Activated T-cell treated with anti-CD3 and anti-CD28 coated beads, Interleukin-2, amount 50 U/mL, for 72 hours (primary cell): ENCODE measurements around the gene PIK3R5. TPM values are rescaled to one million over a fixed set of nuclear protein-coding genes. Genes with fewer than 3 reads are reported as not detected.
"Not testable (repeated sequence)": the region's sequence is repeated elsewhere in the genome, so short reads cannot be mapped to it uniquely, and the experiment has no call there.

ENCODE experiments used
- ATAC-seq, 2 donors: fragments of 150-1000 bp; cut with Tn5 transposase; replicated peaks in 1 of 2; 2 replicates each; pipeline ENCODE4 v1.10.0; 2021; ENCODE audit warnings: moderate library complexity in 2 of 2, mild to moderate bottlenecking in 1 of 2
- DNase-seq, 2 donors: peaks; one replicate each; pipeline ENCODE4 v3.0.0; 2021 to 2022; ENCODE audit warnings: mixed read lengths in 1 of 2
- H3K27ac Mint-ChIP-seq: one replicate; pipeline ENCODE4 v1.8.0; 2022; ENCODE audit warnings: mild to moderate bottlenecking, moderate library complexity, mixed read lengths
- H3K27me3 Mint-ChIP-seq: one replicate; pipeline ENCODE4 v1.8.0; 2022; ENCODE audit warnings: low read depth, mixed read lengths
- H3K36me3 Mint-ChIP-seq, 2 donors: one replicate each; pipeline ENCODE4 v1.8.0; 2022; ENCODE audit warnings: mixed read lengths in 2 of 2, mild to moderate bottlenecking in 1 of 2; ENCODE audit not compliant: insufficient read depth in 2 of 2
- H3K4me1 Mint-ChIP-seq: one replicate; pipeline ENCODE4 v1.8.0; 2022; ENCODE audit warnings: low read depth, mixed read lengths
- H3K4me3 Mint-ChIP-seq, 2 donors: one replicate each; pipeline ENCODE4 v1.8.0; 2022; ENCODE audit warnings: mild to moderate bottlenecking in 2 of 2, mixed read lengths in 2 of 2, moderate library complexity in 2 of 2
- H3K9me3 Mint-ChIP-seq, 2 donors: one replicate each; pipeline ENCODE4 v1.8.0; 2022; ENCODE audit warnings: mixed read lengths in 2 of 2
- total RNA-seq, 2 donors: library from RNA; stranded (reverse); gene quantifications; one replicate each; pipeline ENCODE4 v1.2.3, GENCODE V29; 2022

Gene PIK3R5
- total RNA-seq, 2 donors from 2014 or later = 43.0 to 45.4 TPM

GRCh38 chr17:8894202-8894671, 71.3 kb downstream of the PIK3R5 start:
- Mint-ChIP-seq H3K27ac (no peak overlapping the region), H3K27me3 (no peaks in the 10 kb centered on the region), H3K36me3 (peaks cover 12 to 21% of the 10 kb centered on the region in 2 donors), H3K4me1 (peaks cover 61% of the 10 kb centered on the region), H3K9me3 (no peaks in the 10 kb centered on the region), H3K4me3 (no peak overlapping the region)
- DNase-seq (no peak), ATAC-seq (no peak)

GRCh38 chr17:8893621-8894201, 71.8 kb downstream of the PIK3R5 start:
- Mint-ChIP-seq H3K36me3 (peaks cover 12 to 21% of the 10 kb centered on the region in 2 donors), H3K9me3 (no peaks in the 10 kb centered on the region), H3K4me1 (peaks cover 56% of the 10 kb centered on the region), H3K27me3 (no peaks in the 10 kb centered on the region), H3K4me3 (no peak overlapping the region), H3K27ac (no peak overlapping the region)
- no peak for DNase-seq
- ATAC-seq = no peak

DNA sequence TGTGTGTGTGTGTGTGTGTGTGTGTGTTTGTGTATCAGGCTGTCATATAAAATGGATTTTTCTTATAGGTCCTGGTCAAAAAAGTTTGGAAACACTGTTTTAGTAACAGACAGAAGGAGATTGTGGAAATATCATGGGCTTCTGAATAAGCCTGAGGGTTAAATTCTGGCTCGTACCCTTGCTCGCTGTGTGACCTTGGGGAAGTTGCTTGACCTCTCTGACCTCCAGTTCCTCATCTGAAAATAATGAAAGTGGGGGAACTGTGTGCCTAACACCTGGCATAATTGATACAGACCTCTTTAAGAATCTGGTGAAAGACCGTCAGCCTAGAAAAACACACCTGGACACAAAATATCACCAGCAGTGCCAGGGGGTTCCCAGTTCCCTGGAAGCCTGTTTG, 72.4 kb downstream of the PIK3R5 start:
- Mint-ChIP-seq H3K27me3 (no peaks in the 10 kb centered on the region), H3K27ac (no peak overlapping the region)

GRCh38 chr17:8892338-8892690, 73.2 kb downstream of the PIK3R5 start:
- ATAC-seq (peak; percentile 52 to 82), DNase-seq (no peak)
- H3K27me3 Mint-ChIP-seq = no peaks in the 10 kb centered on the region
- H3K4me3 Mint-ChIP-seq = peak overlapping the region in 1 of 2 donors; percentile 21
- peak overlapping the region; percentile 30 for H3K27ac Mint-ChIP-seq
- peaks cover 7 to 17% of the 10 kb centered on the region in 2 donors for H3K36me3 Mint-ChIP-seq
- peaks cover 42% of the 10 kb centered on the region for H3K4me1 Mint-ChIP-seq
- no peaks in the 10 kb centered on the region for H3K9me3 Mint-ChIP-seq

More for the DNA sequence above, 72.4 kb downstream of the PIK3R5 start:
- peaks cover 12 to 20% of the 10 kb centered on the region in 2 donors for H3K36me3 Mint-ChIP-seq
- H3K4me1 Mint-ChIP-seq = peaks cover 49% of the 10 kb centered on the region
- no peak overlapping the region for H3K4me3 Mint-ChIP-seq
- no peak for DNase-seq
- ATAC-seq = no peak
- H3K9me3 Mint-ChIP-seq = no peaks in the 10 kb centered on the region

DNA sequence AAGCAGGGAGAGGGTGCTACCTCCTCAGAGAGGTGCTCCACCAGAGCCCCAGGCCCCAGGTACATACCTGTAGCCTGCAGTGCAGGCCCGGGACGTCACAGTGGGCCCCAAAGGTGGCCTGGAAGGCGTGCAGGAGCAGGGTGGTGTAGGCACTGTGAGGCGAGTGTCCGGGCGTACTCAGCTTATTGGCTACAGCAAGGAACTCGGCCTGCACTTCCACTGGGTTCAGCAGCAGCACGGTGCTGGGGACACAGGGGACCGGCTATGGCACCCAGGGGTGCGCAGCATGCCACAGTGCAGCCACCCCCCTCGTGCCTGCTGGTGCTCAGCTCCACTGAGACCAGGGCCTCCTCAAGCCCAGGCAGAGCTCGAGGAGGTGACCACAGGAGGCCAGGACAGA, 74.8 kb downstream of the PIK3R5 start:
- no peak overlapping the region for H3K4me3 Mint-ChIP-seq
- peaks cover 0 to 2% of the 10 kb centered on the region in 2 donors for H3K9me3 Mint-ChIP-seq
- peaks cover 26% of the 10 kb centered on the region for H3K4me1 Mint-ChIP-seq
- no peak for ATAC-seq
- DNase-seq = no peak
- H3K36me3 Mint-ChIP-seq = peaks cover 9 to 20% of the 10 kb centered on the region in 2 donors
- H3K27ac Mint-ChIP-seq = no peak overlapping the region
- H3K27me3 Mint-ChIP-seq = no peaks in the 10 kb centered on the region

DNA sequence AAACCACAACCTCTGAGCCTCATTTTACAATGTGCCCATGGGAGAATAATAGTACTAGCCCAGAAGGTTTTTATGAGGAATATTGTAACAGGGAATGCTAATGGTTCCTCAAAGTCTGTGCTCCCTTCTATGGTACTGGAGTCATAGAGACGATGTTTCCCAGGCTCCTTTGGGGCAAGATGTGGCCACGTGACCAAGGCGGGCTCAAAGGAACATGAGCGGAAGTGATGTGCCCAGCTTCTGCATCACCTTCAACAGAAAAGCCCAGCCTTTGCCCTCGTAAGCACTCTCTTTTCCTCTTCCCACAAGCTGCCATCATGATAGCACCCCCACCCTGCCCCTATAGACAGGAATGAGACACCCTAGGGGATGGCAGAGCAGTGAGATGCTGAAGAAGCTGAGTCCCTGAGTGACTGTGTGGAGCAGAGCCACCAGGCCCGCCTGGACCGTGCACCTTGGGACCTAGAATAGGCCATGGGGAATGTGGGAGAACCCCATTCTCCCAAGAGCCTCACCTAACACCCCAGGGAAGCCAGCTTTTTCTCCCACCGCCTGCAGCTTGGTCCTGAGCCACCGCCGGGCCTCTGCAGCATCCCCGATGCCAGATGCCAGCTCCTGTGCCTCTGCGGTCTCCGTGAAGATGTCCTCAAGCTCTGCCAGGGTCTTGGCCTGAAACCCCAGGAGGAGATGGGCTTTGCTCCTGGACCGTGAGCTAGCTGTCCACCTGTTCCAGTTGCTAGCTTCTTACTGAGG, 75.9 kb downstream of the PIK3R5 start:
- peaks cover 0 to 2% of the 10 kb centered on the region in 2 donors for H3K9me3 Mint-ChIP-seq
- no peak overlapping the region for H3K4me3 Mint-ChIP-seq
- no peak for DNase-seq
- H3K36me3 Mint-ChIP-seq = peaks cover 7 to 18% of the 10 kb centered on the region in 2 donors
- no peak overlapping the region for H3K27ac Mint-ChIP-seq
- peaks cover 15% of the 10 kb centered on the region for H3K4me1 Mint-ChIP-seq
- H3K27me3 Mint-ChIP-seq = no peaks in the 10 kb centered on the region
- ATAC-seq = no peak

- peaks cover 11 to 22% of the 10 kb centered on the region in 2 donors for H3K36me3 Mint-ChIP-seq
- ATAC-seq (no peak), DNase-seq (no peak)
- H3K27me3 Mint-ChIP-seq = no peaks in the 10 kb centered on the region
- no peak overlapping the region for H3K27ac Mint-ChIP-seq
- H3K4me3 Mint-ChIP-seq = no peak overlapping the region
- H3K9me3 Mint-ChIP-seq = peaks cover 0 to 2% of the 10 kb centered on the region in 2 donors
- peaks cover 11% of the 10 kb centered on the region for H3K4me1 Mint-ChIP-seq
Measured at GRCh38 chr17:8888704-8889302, 76.7 kb downstream of the PIK3R5 start.

GRCh38 chr17:8887834-8888703, 77.4 kb downstream of the PIK3R5 start:
- no peak for ATAC-seq
- DNase-seq = no peak
- H3K4me1 Mint-ChIP-seq = peaks cover 11% of the 10 kb centered on the region
- H3K27me3 Mint-ChIP-seq = no peaks in the 10 kb centered on the region
- H3K4me3 Mint-ChIP-seq = no peak overlapping the region
- peaks cover 0 to 2% of the 10 kb centered on the region in 2 donors for H3K9me3 Mint-ChIP-seq
- no peak overlapping the region for H3K27ac Mint-ChIP-seq
- peaks cover 12 to 26% of the 10 kb centered on the region in 2 donors for H3K36me3 Mint-ChIP-seq

DNA sequence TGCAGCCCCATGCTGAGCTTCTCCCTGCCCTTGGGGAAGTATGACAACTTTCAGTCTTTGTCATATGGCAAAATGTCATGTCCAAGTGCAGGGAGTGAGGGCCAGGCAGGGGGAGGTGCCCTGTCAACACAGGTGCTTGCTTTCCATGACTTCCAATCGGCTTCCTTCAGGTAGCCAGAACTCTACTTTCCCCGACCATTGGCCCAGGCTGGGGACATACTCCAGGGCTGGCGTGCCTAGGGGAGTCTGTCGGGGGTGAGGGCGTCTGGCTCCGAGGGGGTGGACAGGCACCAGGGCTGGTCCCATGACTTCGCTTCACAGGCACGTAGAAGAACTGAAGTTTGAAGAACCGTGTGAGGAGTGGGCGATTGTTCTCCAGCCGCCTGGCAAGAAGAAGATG, 78.2 kb downstream of the PIK3R5 start:
- Mint-ChIP-seq H3K4me1 (peaks cover 6% of the 10 kb centered on the region), H3K27me3 (no peaks in the 10 kb centered on the region), H3K27ac (no peak overlapping the region), H3K9me3 (peaks cover 0 to 2% of the 10 kb centered on the region in 2 donors), H3K4me3 (no peak overlapping the region), H3K36me3 (peaks cover 11 to 27% of the 10 kb centered on the region in 2 donors)
- DNase-seq (no peak), ATAC-seq (no peak)

- Mint-ChIP-seq H3K27me3 (no peaks in the 10 kb centered on the region), H3K27ac (no peak overlapping the region), H3K4me3 (no peak overlapping the region), H3K4me1 (no peaks in the 10 kb centered on the region), H3K36me3 (peaks cover 9 to 24% of the 10 kb centered on the region in 2 donors), H3K9me3 (peaks cover 0 to 2% of the 10 kb centered on the region in 2 donors)
- DNase-seq (no peak), ATAC-seq (peak in 1 of 2 donors; percentile 5)
Measured at GRCh38 chr17:8885967-8886684, 79.4 kb downstream of the PIK3R5 start.

GRCh38 chr17:8885163-8885966, 80.1 kb downstream of the PIK3R5 start:
- H3K36me3 Mint-ChIP-seq = peaks cover 9 to 24% of the 10 kb centered on the region in 2 donors

More at GRCh38 chr17:8885163-8885966, 80.1 kb downstream of the PIK3R5 start:
- peak; percentile 50 to 63 for DNase-seq
- peak; percentile 69 to 71 for ATAC-seq
- H3K9me3 Mint-ChIP-seq, H3K27ac Mint-ChIP-seq, H3K4me1 Mint-ChIP-seq, H3K4me3 Mint-ChIP-seq, H3K27me3 Mint-ChIP-seq: not testable (repeated sequence)
